ENCODE results near the gene RFTN1.

- TF ChIP-seq CTCF (IDR thresholded peaks at IDR 0.05) (no peak), POLR2A (IDR thresholded peaks at IDR 0.05) (no peak)
These were observed 185.4 kb downstream of the RFTN1 start for GRCh38 chr3:16328124-16328523.

All from heart left ventricle (tissue), 13 donors.